Measurements from ENCODE around the gene ELMOD3.
"Not testable (repeated sequence)": the region's sequence is repeated elsewhere in the genome, so short reads cannot be mapped to it uniquely, and the experiment has no call there.

The ELMOD3 gene

GRCh38 chr2:85329701-85330100 is 24.9 kb upstream of the ELMOD3 start:
- not testable (repeated sequence) for FAIRE-seq

- FAIRE-seq: no peak
These were observed 23.5 kb upstream of the ELMOD3 start for GRCh38 chr2:85330839-85331636.

- FAIRE-seq: not testable (repeated sequence)
These were observed 20.7 kb upstream of the ELMOD3 start for GRCh38 chr2:85333877-85334276.

- FAIRE-seq: no peak
These were observed 19.6 kb upstream of the ELMOD3 start for GRCh38 chr2:85334928-85335327.

GRCh38 chr2:85340034-85340892 is 14.3 kb upstream of the ELMOD3 start:
- no peak for FAIRE-seq

- no peak for FAIRE-seq
These were observed 13.1 kb upstream of the ELMOD3 start for GRCh38 chr2:85341269-85342029.

GRCh38 chr2:85342156-85342555 is 12.4 kb upstream of the ELMOD3 start:
- FAIRE-seq: no peak

- FAIRE-seq: not testable (repeated sequence)
These were observed 11.2 kb upstream of the ELMOD3 start for GRCh38 chr2:85343207-85343895.

GRCh38 chr2:85344356-85344954 is 10.1 kb upstream of the ELMOD3 start:
- no peak for FAIRE-seq

- no peak for FAIRE-seq
These were observed 7.0 kb upstream of the ELMOD3 start for GRCh38 chr2:85347599-85347998.

- no peak for FAIRE-seq
These were observed 688 bp upstream of the ELMOD3 start for GRCh38 chr2:85353876-85354285.

GRCh38 chr2:85355073-85355410 is 473 bp downstream of the ELMOD3 start:
- FAIRE-seq: no peak

GRCh38 chr2:85355521-85355920 is 952 bp downstream of the ELMOD3 start:
- FAIRE-seq: no peak

- no peak for FAIRE-seq
These were observed 1.6 kb downstream of the ELMOD3 start for GRCh38 chr2:85356186-85356585.

GRCh38 chr2:85357736-85358135 is 3.2 kb downstream of the ELMOD3 start:
- FAIRE-seq: no peak

- not testable (repeated sequence) for FAIRE-seq
These were observed 8.3 kb downstream of the ELMOD3 start for GRCh38 chr2:85362653-85363387.

- FAIRE-seq: no peak
These were observed 12.6 kb downstream of the ELMOD3 start for GRCh38 chr2:85367180-85367579.

GRCh38 chr2:85368921-85369320 is 14.4 kb downstream of the ELMOD3 start:
- no peak for FAIRE-seq

- FAIRE-seq: no peak
These were observed 14.9 kb downstream of the ELMOD3 start for GRCh38 chr2:85369500-85369899.

- FAIRE-seq: no peak
These were observed 16.5 kb downstream of the ELMOD3 start for GRCh38 chr2:85371045-85371444.

GRCh38 chr2:85376291-85377065 is 21.9 kb downstream of the ELMOD3 start:
- FAIRE-seq: no peak
